Natural killer cell treated with Interleukin-12 subunit alpha and Interleukin-12 subunit beta and Interleukin-15 and Interleukin-18, amount 100 ng/mL, for 72 hours (primary cell): ENCODE data around the gene CAPN13. TPM values are rescaled to one million over a fixed set of nuclear protein-coding genes. Genes with fewer than 3 reads are reported as not detected.

Source experiments
- ATAC-seq, 2 donors: fragments of 150-1000 bp; cut with Tn5 transposase in 1 of 2; sonication (Bioruptor Pico), chemical (Tn5 transposase) in 1 of 2; 2 replicates each; pipeline ENCODE4 v1.10.0; 2021
- DNase-seq: peaks from one replicate; pipeline ENCODE4 v3.0.0; 2022; ENCODE audit warnings: low spot score
- H3K27ac Mint-ChIP-seq, 2 donors: 1 replicate in 1 of 2; 2 replicates in 1 of 2; pipeline ENCODE4 v1.8.0; 2022; ENCODE audit warnings: mixed read lengths in 2 of 2, mild to moderate bottlenecking in 1 of 2, moderate library complexity in 1 of 2
- H3K27me3 Mint-ChIP-seq, 2 donors: 1 replicate in 1 of 2; 2 replicates in 1 of 2; pipeline ENCODE4 v1.8.0; 2022; ENCODE audit warnings: mixed read lengths in 2 of 2
- H3K36me3 Mint-ChIP-seq: one replicate; pipeline ENCODE4 v1.8.0; 2022; ENCODE audit warnings: mixed read lengths
- H3K4me1 Mint-ChIP-seq, 2 donors: 1 replicate in 1 of 2; 2 replicates in 1 of 2; pipeline ENCODE4 v1.8.0; 2022; ENCODE audit warnings: low read depth in 2 of 2, mixed read lengths in 2 of 2, mild to moderate bottlenecking in 1 of 2
- H3K4me3 Mint-ChIP-seq: one replicate; pipeline ENCODE4 v1.8.0; 2022; ENCODE audit warnings: mixed read lengths
- H3K9me3 Mint-ChIP-seq: 2 replicates; pipeline ENCODE4 v1.8.0; 2022; ENCODE audit warnings: mixed read lengths
- total RNA-seq, 2 donors: library from RNA; stranded (reverse); gene quantifications; one replicate each; pipeline ENCODE4 v1.2.3, GENCODE V29; 2022

CAPN13 gene
- total RNA-seq, 2 donors from 2014 or later, result not detected

- Mint-ChIP-seq H3K4me3 (no peak overlapping the region), H3K9me3 (no peaks in the 10 kb centered on the region), H3K4me1 (peaks cover 0 to 4% of the 10 kb centered on the region in 2 donors), H3K36me3 (no peaks in the 10 kb centered on the region), H3K27ac (no peak overlapping the region), H3K27me3 (peaks cover 15 to 20% of the 10 kb centered on the region in 2 donors)
- ATAC-seq (no peak), DNase-seq (no peak)
These were observed 115.9 kb downstream of the CAPN13 start for GRCh38 chr2:30691091-30691947.

- Mint-ChIP-seq H3K4me1 (peaks cover 0 to 4% of the 10 kb centered on the region in 2 donors), H3K27me3 (peaks cover 5 to 8% of the 10 kb centered on the region in 2 donors), H3K27ac (no peak overlapping the region), H3K9me3 (no peaks in the 10 kb centered on the region), H3K36me3 (no peaks in the 10 kb centered on the region), H3K4me3 (no peak overlapping the region)
- ATAC-seq (no peak), DNase-seq (no peak)
These were observed 117.1 kb downstream of the CAPN13 start for GRCh38 chr2:30690126-30690561.

DNA sequence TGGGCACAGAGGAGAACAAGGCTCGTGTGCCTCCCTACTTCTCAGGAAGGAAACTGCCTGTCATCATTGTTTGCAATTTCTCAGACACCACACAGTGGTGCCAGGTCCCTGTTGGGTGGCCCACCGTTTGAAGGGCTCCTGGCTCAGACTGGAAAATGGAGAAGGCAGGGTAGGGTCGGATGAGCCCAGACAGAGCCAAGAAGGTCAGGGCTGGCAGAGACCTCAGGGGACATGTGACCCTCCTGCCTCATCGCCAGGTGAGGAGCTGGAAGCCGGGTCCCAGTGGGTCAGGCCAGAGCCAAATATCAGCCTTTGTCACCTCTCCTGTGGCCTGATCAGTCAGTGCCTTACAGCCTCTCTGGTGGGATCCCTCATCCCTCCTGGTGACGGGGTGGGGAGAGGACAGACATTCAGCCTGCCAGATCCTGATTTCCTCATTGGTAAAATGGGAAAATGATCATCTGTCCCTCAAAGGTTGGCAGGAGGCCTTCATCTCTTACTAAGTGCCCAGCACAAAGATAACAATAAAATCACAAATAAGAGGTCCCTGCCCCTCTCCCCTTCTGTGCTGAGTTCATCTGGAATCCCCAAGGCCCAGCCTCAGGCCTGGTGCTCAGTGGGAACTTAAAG lies 117.6 kb downstream of the CAPN13 start:
- no peak overlapping the region for H3K27ac Mint-ChIP-seq
- H3K36me3 Mint-ChIP-seq, result no peaks in the 10 kb centered on the region
- ATAC-seq (no peak), DNase-seq (no peak)
- H3K27me3 Mint-ChIP-seq, result peaks cover under 1 to 2% of the 10 kb centered on the region in 2 donors
- H3K4me3 Mint-ChIP-seq, result no peak overlapping the region
- no peaks in the 10 kb centered on the region for H3K9me3 Mint-ChIP-seq
- H3K4me1 Mint-ChIP-seq, result peaks cover 0 to 4% of the 10 kb centered on the region in 2 donors

DNA sequence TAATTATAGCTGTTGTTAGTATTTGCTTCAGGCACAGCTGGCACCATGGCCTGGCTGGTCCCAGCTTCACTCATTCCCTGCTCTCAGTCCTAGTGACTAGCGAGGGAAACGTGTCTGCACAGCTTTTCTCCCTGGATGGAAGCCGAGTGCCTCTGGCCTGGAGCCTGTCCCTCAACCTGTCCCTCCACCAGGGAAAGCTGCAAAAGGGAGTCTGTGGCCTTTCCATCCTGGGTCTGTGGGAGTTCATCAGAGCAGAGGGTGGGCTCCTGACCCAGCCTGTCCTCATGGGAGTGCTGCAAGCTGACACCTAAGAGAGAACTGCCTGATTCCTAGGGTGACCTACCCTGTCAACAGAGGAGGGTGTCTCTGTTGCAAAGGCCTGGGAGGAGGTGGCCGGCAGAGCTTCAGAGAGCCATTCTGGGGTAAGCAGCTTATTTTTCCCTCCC lies 118.3 kb downstream of the CAPN13 start:
- Mint-ChIP-seq H3K36me3 (no peaks in the 10 kb centered on the region), H3K4me3 (no peak overlapping the region), H3K27me3 (peaks cover 0 to 3% of the 10 kb centered on the region in 2 donors), H3K27ac (no peak overlapping the region), H3K9me3 (no peaks in the 10 kb centered on the region), H3K4me1 (peaks cover 0 to 4% of the 10 kb centered on the region in 2 donors)
- no peak for DNase-seq
- ATAC-seq, result no peak

DNA sequence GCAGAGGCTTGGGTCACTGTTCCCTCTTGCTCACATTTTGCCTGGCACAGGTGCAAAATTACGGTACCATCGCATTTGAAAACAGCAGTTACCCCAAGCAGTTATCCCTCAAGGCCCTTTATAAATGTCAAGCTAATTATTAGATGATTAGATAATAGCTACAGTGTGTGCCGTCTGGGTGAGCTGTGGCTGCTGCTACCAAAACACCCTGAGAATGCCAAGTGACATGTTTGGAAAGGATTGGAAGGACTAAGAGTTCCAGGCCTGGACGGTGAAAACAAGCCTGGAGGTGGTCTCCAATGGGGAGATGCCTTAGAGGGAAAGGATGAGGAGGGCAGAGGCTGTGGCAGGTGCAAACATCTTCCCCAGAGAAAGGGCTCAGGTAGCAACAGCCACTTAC lies 120.6 kb downstream of the CAPN13 start:
- no peaks in the 10 kb centered on the region for H3K36me3 Mint-ChIP-seq
- H3K9me3 Mint-ChIP-seq, result no peaks in the 10 kb centered on the region
- no peak for ATAC-seq
- no peak overlapping the region for H3K27ac Mint-ChIP-seq
- H3K4me3 Mint-ChIP-seq, result no peak overlapping the region
- DNase-seq, result no peak
- H3K4me1 Mint-ChIP-seq, result no peaks in the 10 kb centered on the region
- peaks cover 0 to 5% of the 10 kb centered on the region in 2 donors for H3K27me3 Mint-ChIP-seq

DNA sequence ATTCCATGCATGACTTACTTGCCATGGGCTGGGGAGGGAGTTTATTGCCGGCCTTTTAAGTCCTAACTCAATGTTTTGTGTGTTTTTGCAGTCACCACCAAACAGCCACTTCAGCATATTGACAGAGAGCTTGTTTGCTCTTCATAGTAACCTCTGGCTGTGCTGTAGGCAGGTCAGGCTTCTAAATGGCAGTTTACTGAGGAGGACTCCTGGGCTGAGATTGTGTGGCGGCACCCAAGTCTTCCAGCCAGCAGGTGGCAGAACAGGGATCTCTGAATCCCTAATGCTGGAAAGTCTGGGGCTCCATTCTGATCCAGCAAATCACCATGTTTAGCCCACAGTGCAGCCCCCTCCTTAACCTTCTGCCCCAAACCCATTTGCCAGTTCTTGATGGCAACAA lies 121.2 kb downstream of the CAPN13 start:
- ATAC-seq, result no peak
- DNase-seq, result no peak
- H3K4me3 Mint-ChIP-seq, result no peak overlapping the region
- no peak overlapping the region for H3K27ac Mint-ChIP-seq
- H3K9me3 Mint-ChIP-seq, result no peaks in the 10 kb centered on the region
- H3K27me3 Mint-ChIP-seq, result peaks cover 0 to 5% of the 10 kb centered on the region in 2 donors
- no peaks in the 10 kb centered on the region for H3K4me1 Mint-ChIP-seq
- H3K36me3 Mint-ChIP-seq, result no peaks in the 10 kb centered on the region

DNA sequence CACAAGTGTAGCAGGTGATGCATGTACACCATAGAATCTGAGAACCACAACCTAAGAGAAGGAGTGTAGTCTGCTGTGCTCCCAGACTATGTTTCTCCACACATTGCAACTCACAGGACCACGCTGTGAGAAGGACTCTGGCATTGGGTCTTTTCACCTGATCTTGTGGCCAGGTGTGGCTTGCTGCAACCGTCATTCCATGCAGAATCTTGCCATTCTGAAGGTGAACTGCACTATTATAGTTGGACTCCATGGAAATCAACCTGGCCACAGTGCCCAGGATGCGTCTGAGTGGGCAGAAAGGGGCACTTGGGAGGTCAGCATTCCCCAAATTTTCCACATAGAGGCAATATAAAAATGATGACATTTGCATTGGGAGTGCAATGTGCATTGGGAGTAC lies 122.2 kb downstream of the CAPN13 start:
- Mint-ChIP-seq H3K27ac (no peak overlapping the region), H3K36me3 (no peaks in the 10 kb centered on the region), H3K9me3 (no peaks in the 10 kb centered on the region), H3K27me3 (peaks cover 0 to 7% of the 10 kb centered on the region in 2 donors), H3K4me3 (no peak overlapping the region), H3K4me1 (no peaks in the 10 kb centered on the region)
- no peak for ATAC-seq
- DNase-seq, result no peak

GRCh38 chr2:30684516-30684915 lies 122.7 kb downstream of the CAPN13 start:
- no peak for ATAC-seq
- Mint-ChIP-seq H3K27ac (no peak overlapping the region), H3K4me1 (no peaks in the 10 kb centered on the region), H3K36me3 (no peaks in the 10 kb centered on the region), H3K4me3 (no peak overlapping the region), H3K27me3 (peaks cover 0 to 7% of the 10 kb centered on the region in 2 donors), H3K9me3 (no peaks in the 10 kb centered on the region)
- no peak for DNase-seq

DNA sequence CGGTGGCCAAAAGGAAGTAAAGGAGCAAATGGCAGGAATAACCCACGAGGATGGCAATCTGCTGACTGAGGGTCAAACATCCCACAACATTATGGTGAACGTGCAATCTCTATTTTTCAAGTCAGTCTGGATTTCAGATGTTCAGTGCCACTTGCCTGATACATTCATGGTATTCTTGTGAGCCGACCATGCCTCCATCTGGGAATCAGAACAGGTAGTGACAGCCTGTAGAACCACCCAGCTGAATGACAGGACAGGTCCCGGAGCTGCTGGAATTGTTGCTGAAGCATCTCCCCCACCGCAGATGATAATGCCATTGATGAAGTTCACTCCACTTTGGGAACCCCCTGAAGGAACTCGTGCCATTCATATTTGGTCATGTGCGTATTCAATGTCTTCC lies 123.2 kb downstream of the CAPN13 start:
- Mint-ChIP-seq H3K27ac (no peak overlapping the region), H3K4me3 (no peak overlapping the region), H3K36me3 (no peaks in the 10 kb centered on the region), H3K4me1 (no peaks in the 10 kb centered on the region), H3K27me3 (peaks cover 0 to 7% of the 10 kb centered on the region in 2 donors), H3K9me3 (no peaks in the 10 kb centered on the region)
- ATAC-seq (no peak), DNase-seq (no peak)

DNA sequence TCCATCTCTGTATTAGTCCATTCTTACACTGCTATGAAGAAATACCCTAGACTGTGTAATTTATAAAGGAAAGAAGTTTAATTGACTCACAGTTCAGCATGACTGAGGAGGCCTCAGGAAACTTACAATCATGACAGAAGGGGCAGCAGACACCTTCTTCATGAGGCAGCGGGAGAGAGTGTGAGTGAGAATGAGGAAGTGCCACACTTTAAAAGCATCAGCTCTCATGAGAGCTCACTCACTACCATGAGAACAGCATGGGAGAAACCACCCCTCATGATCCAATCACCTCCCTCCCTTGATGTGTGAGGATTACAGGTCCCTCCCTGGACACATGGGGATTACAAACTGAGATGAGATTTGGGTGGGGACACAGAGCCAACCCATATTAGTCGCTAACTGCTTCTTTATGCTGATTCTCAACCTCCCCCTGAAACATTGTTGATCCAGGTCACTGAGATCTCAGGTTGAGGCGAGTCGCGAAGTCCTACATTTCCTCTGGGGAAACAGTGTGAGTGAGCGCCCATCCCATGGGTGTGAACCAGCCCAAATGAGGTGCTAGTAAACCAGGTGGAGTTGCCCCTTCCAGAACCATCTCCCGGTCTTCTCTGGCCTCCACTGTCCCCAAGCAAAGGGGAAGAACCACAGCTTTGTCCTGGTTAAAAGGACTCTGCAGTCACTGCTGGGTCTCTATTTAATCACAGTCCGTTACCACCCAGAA lies 123.8 kb downstream of the CAPN13 start:
- peaks cover 0 to 7% of the 10 kb centered on the region in 2 donors for H3K27me3 Mint-ChIP-seq

DNA sequence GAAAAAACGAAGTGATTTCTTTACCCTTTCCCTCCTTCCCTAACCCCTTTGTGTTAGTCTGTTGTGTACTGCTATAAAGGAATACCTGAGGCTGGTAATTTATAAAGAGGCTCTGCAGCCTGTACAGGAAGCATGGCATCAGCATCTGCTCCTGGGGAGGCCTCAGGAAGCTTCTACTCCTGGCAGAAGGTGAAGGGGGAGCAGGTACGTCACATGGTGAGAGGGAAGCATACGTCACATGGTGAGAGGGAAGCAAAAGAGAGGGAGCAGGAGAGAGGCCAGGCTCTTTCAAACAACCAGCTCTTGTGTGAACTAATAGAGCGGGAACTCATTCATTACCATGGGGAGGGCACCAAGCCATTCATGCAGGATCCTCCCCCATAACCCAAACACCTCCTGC lies 126.2 kb downstream of the CAPN13 start:
- no peaks in the 10 kb centered on the region for H3K4me1 Mint-ChIP-seq
- no peak for ATAC-seq
- H3K4me3 Mint-ChIP-seq, result no peak overlapping the region
- H3K36me3 Mint-ChIP-seq, result no peaks in the 10 kb centered on the region
- no peaks in the 10 kb centered on the region for H3K9me3 Mint-ChIP-seq
- H3K27ac Mint-ChIP-seq, result no peak overlapping the region
- H3K27me3 Mint-ChIP-seq, result peaks cover 0 to 7% of the 10 kb centered on the region in 2 donors
- no peak for DNase-seq

More for the DNA sequence above, 123.8 kb downstream of the CAPN13 start:
- Mint-ChIP-seq H3K9me3 (no peaks in the 10 kb centered on the region), H3K27ac (no peak overlapping the region), H3K4me3 (no peak overlapping the region), H3K4me1 (no peaks in the 10 kb centered on the region), H3K36me3 (no peaks in the 10 kb centered on the region)
- ATAC-seq (no peak), DNase-seq (no peak)

- peaks cover 0 to 7% of the 10 kb centered on the region in 2 donors for H3K27me3 Mint-ChIP-seq
- H3K4me3 Mint-ChIP-seq, result no peak overlapping the region
- H3K4me1 Mint-ChIP-seq, result no peaks in the 10 kb centered on the region
- ATAC-seq, result no peak
- no peaks in the 10 kb centered on the region for H3K36me3 Mint-ChIP-seq
- H3K27ac Mint-ChIP-seq, result no peak overlapping the region
- no peak for DNase-seq
- H3K9me3 Mint-ChIP-seq, result no peaks in the 10 kb centered on the region
These were observed 127.1 kb downstream of the CAPN13 start for GRCh38 chr2:30680121-30680520.

DNA sequence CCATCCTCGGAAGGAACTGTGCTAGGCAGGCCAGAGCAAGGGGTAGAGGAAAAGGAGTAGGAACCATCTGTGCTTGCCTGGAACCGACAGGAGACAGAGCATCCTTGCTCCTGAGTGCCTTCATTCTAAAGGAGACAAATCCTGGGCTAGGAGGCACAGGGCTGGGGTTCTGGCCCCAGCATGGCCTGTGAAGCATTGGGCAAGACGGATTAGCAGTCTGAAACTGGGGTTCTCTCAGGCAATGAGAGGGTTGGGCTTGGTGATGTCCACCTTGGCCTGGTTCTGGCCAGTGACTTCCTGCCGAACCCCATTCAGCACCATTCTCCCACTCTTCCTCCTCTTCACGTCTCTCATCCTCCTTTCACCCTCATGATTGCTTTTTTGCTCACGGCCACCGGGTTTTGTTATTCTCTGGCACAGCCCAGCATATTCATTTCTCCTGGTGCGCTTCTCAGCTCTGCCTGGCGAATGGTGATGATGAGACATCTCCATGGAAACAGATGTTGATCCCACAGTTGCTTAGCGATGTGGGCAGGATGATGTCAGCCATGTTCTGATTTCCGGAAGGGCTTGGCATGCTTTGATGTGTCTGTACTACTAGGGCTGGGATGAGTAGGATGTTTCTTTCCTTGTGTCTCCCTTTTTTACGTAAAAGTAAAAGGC lies 127.7 kb downstream of the CAPN13 start:
- ATAC-seq (peak in 1 of 2 donors; percentile 21), DNase-seq (no peak)
- Mint-ChIP-seq H3K27ac (no peak overlapping the region), H3K4me1 (no peaks in the 10 kb centered on the region), H3K36me3 (no peaks in the 10 kb centered on the region), H3K27me3 (peaks cover 5 to 9% of the 10 kb centered on the region in 2 donors), H3K9me3 (no peaks in the 10 kb centered on the region), H3K4me3 (no peak overlapping the region)
